Measurements from ENCODE around the gene CDKL1. TPM values are rescaled to one million over a fixed set of nuclear protein-coding genes. Genes with fewer than 3 reads are reported as not detected.

CDKL1 gene
- total RNA-seq, 1 experiment from 2014 or later, result 3.6 TPM

DNA sequence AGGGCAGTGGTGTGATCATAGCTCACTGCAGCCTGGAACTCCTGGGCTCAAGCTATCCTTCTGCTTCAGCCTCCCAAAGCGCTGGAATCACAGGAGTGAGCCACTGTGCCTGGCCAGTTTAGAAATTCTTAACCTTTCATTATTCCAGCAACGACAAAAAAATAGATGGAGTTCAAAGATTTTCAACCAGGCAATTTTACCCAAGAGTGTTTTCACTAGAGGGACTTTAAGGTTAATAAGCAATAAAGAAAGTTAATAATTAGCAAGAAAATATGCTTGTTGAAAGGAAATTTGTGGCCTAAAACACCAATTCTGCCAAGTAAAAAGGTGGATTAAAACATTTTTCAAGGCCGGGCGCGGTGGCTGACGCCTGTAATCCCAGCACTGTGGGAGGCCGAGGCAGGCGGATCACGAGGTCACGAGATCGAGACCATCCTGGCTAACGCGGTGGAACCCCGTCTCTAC, 14.8 kb downstream of the CDKL1 start:
- H3K4me3 Mint-ChIP-seq, result no peak overlapping the region
- TF ChIP-seq, protein P1, sequence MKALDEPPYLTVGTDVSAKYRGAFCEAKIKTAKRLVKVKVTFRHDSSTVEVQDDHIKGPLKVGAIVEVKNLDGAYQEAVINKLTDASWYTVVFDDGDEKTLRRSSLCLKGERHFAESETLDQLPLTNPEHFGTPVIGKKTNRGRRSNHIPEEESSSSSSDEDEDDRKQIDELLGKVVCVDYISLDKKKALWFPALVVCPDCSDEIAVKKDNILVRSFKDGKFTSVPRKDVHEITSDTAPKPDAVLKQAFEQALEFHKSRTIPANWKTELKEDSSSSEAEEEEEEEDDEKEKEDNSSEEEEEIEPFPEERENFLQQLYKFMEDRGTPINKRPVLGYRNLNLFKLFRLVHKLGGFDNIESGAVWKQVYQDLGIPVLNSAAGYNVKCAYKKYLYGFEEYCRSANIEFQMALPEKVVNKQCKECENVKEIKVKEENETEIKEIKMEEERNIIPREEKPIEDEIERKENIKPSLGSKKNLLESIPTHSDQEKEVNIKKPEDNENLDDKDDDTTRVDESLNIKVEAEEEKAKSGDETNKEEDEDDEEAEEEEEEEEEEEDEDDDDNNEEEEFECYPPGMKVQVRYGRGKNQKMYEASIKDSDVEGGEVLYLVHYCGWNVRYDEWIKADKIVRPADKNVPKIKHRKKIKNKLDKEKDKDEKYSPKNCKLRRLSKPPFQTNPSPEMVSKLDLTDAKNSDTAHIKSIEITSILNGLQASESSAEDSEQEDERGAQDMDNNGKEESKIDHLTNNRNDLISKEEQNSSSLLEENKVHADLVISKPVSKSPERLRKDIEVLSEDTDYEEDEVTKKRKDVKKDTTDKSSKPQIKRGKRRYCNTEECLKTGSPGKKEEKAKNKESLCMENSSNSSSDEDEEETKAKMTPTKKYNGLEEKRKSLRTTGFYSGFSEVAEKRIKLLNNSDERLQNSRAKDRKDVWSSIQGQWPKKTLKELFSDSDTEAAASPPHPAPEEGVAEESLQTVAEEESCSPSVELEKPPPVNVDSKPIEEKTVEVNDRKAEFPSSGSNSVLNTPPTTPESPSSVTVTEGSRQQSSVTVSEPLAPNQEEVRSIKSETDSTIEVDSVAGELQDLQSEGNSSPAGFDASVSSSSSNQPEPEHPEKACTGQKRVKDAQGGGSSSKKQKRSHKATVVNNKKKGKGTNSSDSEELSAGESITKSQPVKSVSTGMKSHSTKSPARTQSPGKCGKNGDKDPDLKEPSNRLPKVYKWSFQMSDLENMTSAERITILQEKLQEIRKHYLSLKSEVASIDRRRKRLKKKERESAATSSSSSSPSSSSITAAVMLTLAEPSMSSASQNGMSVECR (CRISPR knock-in tag; IDR thresholded peaks at IDR 0.05; ENCODE audit: borderline replicate concordance), result no peak
- TF ChIP-seq FOXP1 (CRISPR knock-in tag; IDR thresholded peaks at IDR 0.05; ENCODE audit: borderline replicate concordance), result no peak
- TF ChIP-seq RORB (CRISPR knock-in tag; IDR thresholded peaks at IDR 0.05), result no peak
- TF ChIP-seq JUN (CRISPR knock-in tag; IDR thresholded peaks at IDR 0.05), result no peak
- TF ChIP-seq MYBL2 (CRISPR knock-in tag; IDR thresholded peaks at IDR 0.05), result no peak
- no peak for TF ChIP-seq SMAD4 (CRISPR knock-in tag; IDR thresholded peaks at IDR 0.05)
- TF ChIP-seq, protein P2, sequence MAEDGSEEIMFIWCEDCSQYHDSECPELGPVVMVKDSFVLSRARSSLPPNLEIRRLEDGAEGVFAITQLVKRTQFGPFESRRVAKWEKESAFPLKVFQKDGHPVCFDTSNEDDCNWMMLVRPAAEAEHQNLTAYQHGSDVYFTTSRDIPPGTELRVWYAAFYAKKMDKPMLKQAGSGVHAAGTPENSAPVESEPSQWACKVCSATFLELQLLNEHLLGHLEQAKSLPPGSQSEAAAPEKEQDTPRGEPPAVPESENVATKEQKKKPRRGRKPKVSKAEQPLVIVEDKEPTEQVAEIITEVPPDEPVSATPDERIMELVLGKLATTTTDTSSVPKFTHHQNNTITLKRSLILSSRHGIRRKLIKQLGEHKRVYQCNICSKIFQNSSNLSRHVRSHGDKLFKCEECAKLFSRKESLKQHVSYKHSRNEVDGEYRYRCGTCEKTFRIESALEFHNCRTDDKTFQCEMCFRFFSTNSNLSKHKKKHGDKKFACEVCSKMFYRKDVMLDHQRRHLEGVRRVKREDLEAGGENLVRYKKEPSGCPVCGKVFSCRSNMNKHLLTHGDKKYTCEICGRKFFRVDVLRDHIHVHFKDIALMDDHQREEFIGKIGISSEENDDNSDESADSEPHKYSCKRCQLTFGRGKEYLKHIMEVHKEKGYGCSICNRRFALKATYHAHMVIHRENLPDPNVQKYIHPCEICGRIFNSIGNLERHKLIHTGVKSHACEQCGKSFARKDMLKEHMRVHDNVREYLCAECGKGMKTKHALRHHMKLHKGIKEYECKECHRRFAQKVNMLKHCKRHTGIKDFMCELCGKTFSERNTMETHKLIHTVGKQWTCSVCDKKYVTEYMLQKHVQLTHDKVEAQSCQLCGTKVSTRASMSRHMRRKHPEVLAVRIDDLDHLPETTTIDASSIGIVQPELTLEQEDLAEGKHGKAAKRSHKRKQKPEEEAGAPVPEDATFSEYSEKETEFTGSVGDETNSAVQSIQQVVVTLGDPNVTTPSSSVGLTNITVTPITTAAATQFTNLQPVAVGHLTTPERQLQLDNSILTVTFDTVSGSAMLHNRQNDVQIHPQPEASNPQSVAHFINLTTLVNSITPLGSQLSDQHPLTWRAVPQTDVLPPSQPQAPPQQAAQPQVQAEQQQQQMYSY (CRISPR knock-in tag; IDR thresholded peaks at IDR 0.05), result no peak
- no peak for TF ChIP-seq OVOL2 (CRISPR knock-in tag; IDR thresholded peaks at IDR 0.05; ENCODE audit: borderline replicate concordance)
- no peak for TF ChIP-seq NR1H2 (CRISPR knock-in tag; IDR thresholded peaks at IDR 0.05)
- TF ChIP-seq ZNF121 (CRISPR knock-in tag; IDR thresholded peaks at IDR 0.05), result no peak
- no peak for TF ChIP-seq ZBTB21 (CRISPR knock-in tag; IDR thresholded peaks at IDR 0.05; ENCODE audit: borderline replicate concordance)
- TF ChIP-seq, protein P3, sequence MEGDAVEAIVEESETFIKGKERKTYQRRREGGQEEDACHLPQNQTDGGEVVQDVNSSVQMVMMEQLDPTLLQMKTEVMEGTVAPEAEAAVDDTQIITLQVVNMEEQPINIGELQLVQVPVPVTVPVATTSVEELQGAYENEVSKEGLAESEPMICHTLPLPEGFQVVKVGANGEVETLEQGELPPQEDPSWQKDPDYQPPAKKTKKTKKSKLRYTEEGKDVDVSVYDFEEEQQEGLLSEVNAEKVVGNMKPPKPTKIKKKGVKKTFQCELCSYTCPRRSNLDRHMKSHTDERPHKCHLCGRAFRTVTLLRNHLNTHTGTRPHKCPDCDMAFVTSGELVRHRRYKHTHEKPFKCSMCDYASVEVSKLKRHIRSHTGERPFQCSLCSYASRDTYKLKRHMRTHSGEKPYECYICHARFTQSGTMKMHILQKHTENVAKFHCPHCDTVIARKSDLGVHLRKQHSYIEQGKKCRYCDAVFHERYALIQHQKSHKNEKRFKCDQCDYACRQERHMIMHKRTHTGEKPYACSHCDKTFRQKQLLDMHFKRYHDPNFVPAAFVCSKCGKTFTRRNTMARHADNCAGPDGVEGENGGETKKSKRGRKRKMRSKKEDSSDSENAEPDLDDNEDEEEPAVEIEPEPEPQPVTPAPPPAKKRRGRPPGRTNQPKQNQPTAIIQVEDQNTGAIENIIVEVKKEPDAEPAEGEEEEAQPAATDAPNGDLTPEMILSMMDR (IDR thresholded peaks at IDR 0.05), result no peak
- TF ChIP-seq CREB1 (CRISPR knock-in tag; IDR thresholded peaks at IDR 0.05), result no peak
- TF ChIP-seq IRF2 (CRISPR knock-in tag; IDR thresholded peaks at IDR 0.05; ENCODE audit: borderline replicate concordance, low read depth), result no peak
- TF ChIP-seq, protein P4, sequence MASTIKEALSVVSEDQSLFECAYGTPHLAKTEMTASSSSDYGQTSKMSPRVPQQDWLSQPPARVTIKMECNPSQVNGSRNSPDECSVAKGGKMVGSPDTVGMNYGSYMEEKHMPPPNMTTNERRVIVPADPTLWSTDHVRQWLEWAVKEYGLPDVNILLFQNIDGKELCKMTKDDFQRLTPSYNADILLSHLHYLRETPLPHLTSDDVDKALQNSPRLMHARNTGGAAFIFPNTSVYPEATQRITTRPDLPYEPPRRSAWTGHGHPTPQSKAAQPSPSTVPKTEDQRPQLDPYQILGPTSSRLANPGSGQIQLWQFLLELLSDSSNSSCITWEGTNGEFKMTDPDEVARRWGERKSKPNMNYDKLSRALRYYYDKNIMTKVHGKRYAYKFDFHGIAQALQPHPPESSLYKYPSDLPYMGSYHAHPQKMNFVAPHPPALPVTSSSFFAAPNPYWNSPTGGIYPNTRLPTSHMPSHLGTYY (CRISPR knock-in tag; IDR thresholded peaks at IDR 0.05), result no peak
- TF ChIP-seq GABPB1 (CRISPR knock-in tag; IDR thresholded peaks at IDR 0.05), result no peak
- no peak for TF ChIP-seq ETV6 (CRISPR knock-in tag; IDR thresholded peaks at IDR 0.05)
- TF ChIP-seq ZNF219 (CRISPR knock-in tag; IDR thresholded peaks at IDR 0.05; ENCODE audit: borderline replicate concordance), result no peak
- no peak for DNase-seq (ENCODE audit: low spot score)
- no peaks in the 10 kb centered on the region for H3K27me3 Mint-ChIP-seq (ENCODE audit: low read depth)
- no peaks in the 10 kb centered on the region for H3K4me1 Mint-ChIP-seq
- no peaks in the 10 kb centered on the region for H3K36me3 Mint-ChIP-seq
- ChIA-PET CTCF (no interaction called here), POLR2A (no interaction called here)
- no peak overlapping the region for H3K27ac Mint-ChIP-seq
- no peak for ATAC-seq
- no peaks in the 10 kb centered on the region for H3K9me3 Mint-ChIP-seq

All from WTC11 (cell line).